PFSK-1 (cell line): Measurements from ENCODE around the gene NIPAL3.

ENCODE experiments used
- FOXP2 ChIP-seq: optimal IDR thresholded peaks from 2 replicates; pipeline ENCODE3; 2011; ENCODE audit warnings: borderline replicate concordance, control low read depth, inconsistent platforms; ENCODE audit not compliant: insufficient read depth; ENCODE audit errors: extremely low read length, extremely low read depth
- POLR2AphosphoS5 ChIP-seq: IDR thresholded peaks from 2 replicates; pipeline ENCODE4 v1.6.1; 2012; ENCODE audit warnings: low read depth, mild to moderate bottlenecking, control low read depth, low read length, moderate library complexity
- REST ChIP-seq, 2 experiments: IDR thresholded peaks; 2 replicates each; pipeline versions ENCODE4 v1.6.1 to v1.8.0; 2011 to 2012; ENCODE audit warnings: low read depth in 2 of 2, low read length in 2 of 2, control low read depth in 1 of 2, inconsistent platforms in 1 of 2, mild to moderate bottlenecking in 1 of 2, moderate library complexity in 1 of 2; ENCODE audit not compliant: insufficient read depth in 1 of 2
- SIN3A ChIP-seq: IDR thresholded peaks from 2 replicates; pipeline ENCODE4 v1.6.1; 2012; ENCODE audit warnings: mild to moderate bottlenecking, low read length, moderate library complexity, borderline replicate concordance; ENCODE audit not compliant: insufficient read depth
- TAF1 ChIP-seq: IDR thresholded peaks from 2 replicates; pipeline ENCODE4 v1.6.1; 2012; ENCODE audit warnings: low read length, control low read depth, borderline replicate concordance; ENCODE audit not compliant: insufficient read depth

GRCh38 chr1:24475700-24476099 is 60.1 kb downstream of the NIPAL3 start:
- TF ChIP-seq REST (IDR thresholded peaks at IDR 0.05; ENCODE audit: insufficient read depth in 1 of 2, low read depth in 2 of 2, low read length in 2 of 2) (no peak), SIN3A (no peak), POLR2AphosphoS5 (no peak), TAF1 (no peak), FOXP2 (no peak)
